H1 (cell line): ENCODE measurements around the gene BMI1. TPM values are rescaled to one million over a fixed set of nuclear protein-coding genes. Genes with fewer than 3 reads are reported as not detected.

ENCODE experiments used
- CTCF ChIA-PET: fragments of 300-600 bp; sonication (Branson Sonifier 250); formaldehyde crosslinking; loops from one replicate; lab custom pipeline; 2021; ENCODE audit not compliant: partially characterized antibody; lab: Charles Lee
- POLR2A ChIA-PET: fragments of 300-600 bp; sonication (Branson Sonifier 250); formaldehyde crosslinking; loops from one replicate; lab custom pipeline; 2021; ENCODE audit warnings: inconsistent platforms; ENCODE audit not compliant: partially characterized antibody; lab: Charles Lee
- DNase-seq, 2 experiments: peaks; one replicate each; pipeline versions ENCODE4 v3.0.0 to v3.0.0-alpha.2; 2010 to 2022; ENCODE audit warnings: low spot score in 2 of 2, low read depth in 1 of 2, mixed read lengths in 1 of 2
- FAIRE-seq: peaks from 2 replicates; lab custom pipeline; 2011; peaks lifted over from hg19 to GRCh38; lab: Jason Lieb, UNC
- H2AFZ ChIP-seq: 2 replicates; pipeline ENCODE4 v1.8.1; 2012; ENCODE audit warnings: low read length, inconsistent platforms
- H2AK5ac ChIP-seq: 2 replicates; pipeline ENCODE4 v1.6.1; 2013; ENCODE audit warnings: low read depth, low read length
- H2BK120ac ChIP-seq: replicated peaks from 2 replicates; pipeline ENCODE3; 2013; ENCODE audit warnings: low read depth, low read length, inconsistent platforms
- H2BK12ac ChIP-seq: 2 replicates; pipeline ENCODE4 v1.6.1; 2013; ENCODE audit warnings: low read depth, low read length
- H2BK15ac ChIP-seq: 2 replicates; pipeline ENCODE4 v1.6.1; 2013; ENCODE audit warnings: low read length
- H2BK20ac ChIP-seq: 2 replicates; pipeline ENCODE4 v1.6.1; 2013; ENCODE audit warnings: low read length
- H2BK5ac ChIP-seq: 2 replicates; pipeline ENCODE4 v1.6.1; 2013; ENCODE audit warnings: low read depth, low read length
- H3K14ac ChIP-seq: 2 replicates; pipeline ENCODE4 v1.6.1; 2013; ENCODE audit warnings: inconsistent platforms; ENCODE audit not compliant: insufficient read length
- H3K18ac ChIP-seq: 2 replicates; pipeline ENCODE4 v1.6.1; 2013; ENCODE audit warnings: low read length; ENCODE audit errors: extremely low read depth
- H3K23ac ChIP-seq: 2 replicates; pipeline ENCODE4 v1.6.1; 2013; ENCODE audit warnings: inconsistent platforms; ENCODE audit not compliant: insufficient read length
- H3K23me2 ChIP-seq: 2 replicates; pipeline ENCODE4 v1.6.1; 2013; ENCODE audit warnings: low read depth, low read length
- H3K27ac ChIP-seq: 2 replicates; pipeline ENCODE4 v1.6.1; 2011; ENCODE audit warnings: low read depth, low read length, inconsistent platforms
- H3K27me3 ChIP-seq, 4 experiments: replicated peaks in 1 of 4; 1 replicate in 1 of 4; 2 replicates in 3 of 4; pipeline versions ENCODE4 v1.6.1 to v1.8.1; 2011 to 2013; ENCODE audit warnings: low read length in 3 of 4, mild to moderate bottlenecking in 3 of 4, inconsistent platforms in 2 of 4, mixed read lengths in 2 of 4, moderate library complexity in 1 of 4; ENCODE audit not compliant: control insufficient read depth in 3 of 4, insufficient read depth in 3 of 4; ENCODE audit errors: extremely low read depth in 1 of 4
- H3K36me3 ChIP-seq, 4 experiments: 2 replicates each; pipeline versions ENCODE4 v1.6.1 to v1.8.1; 2011 to 2013; ENCODE audit warnings: mild to moderate bottlenecking in 4 of 4, low read length in 3 of 4, moderate library complexity in 2 of 4, control low read depth in 1 of 4, inconsistent platforms in 1 of 4; ENCODE audit not compliant: insufficient read depth in 4 of 4, control insufficient read depth in 2 of 4
- H3K4ac ChIP-seq: replicated peaks from 2 replicates; pipeline ENCODE3; 2013; ENCODE audit warnings: low read length, low read depth, mixed read lengths, inconsistent platforms; ENCODE audit not compliant: insufficient read length
- H3K4me1 ChIP-seq, 4 experiments: replicated peaks in 1 of 4; 1 replicate in 1 of 4; 2 replicates in 3 of 4; pipeline versions ENCODE4 v1.6.1 to v1.8.1; 2011 to 2013; ENCODE audit warnings: low read length in 3 of 4, inconsistent platforms in 2 of 4, mixed read lengths in 1 of 4; ENCODE audit not compliant: insufficient read depth in 4 of 4, control insufficient read depth in 3 of 4
- H3K4me2 ChIP-seq, 2 experiments: 2 replicates each; pipeline versions ENCODE4 v1.6.1 to v1.8.1; 2011 to 2013; ENCODE audit warnings: low read depth in 2 of 2, low read length in 2 of 2, control low read depth in 1 of 2, inconsistent platforms in 1 of 2, mild to moderate bottlenecking in 1 of 2; ENCODE audit not compliant: insufficient read depth in 1 of 2
- H3K4me3 ChIP-seq, 4 experiments: fragments of 200-600, 300-600 bp in 1 of 4; sonication (generic), shearing (Covaris generic), sonication (Bioruptor Twin) in 1 of 4; 2 replicates each; pipeline versions ENCODE4 v1.5.1 to v1.8.1; 2011 to 2016; ENCODE audit warnings: low read length in 4 of 4, low read depth in 3 of 4, control low read depth in 2 of 4, inconsistent platforms in 2 of 4, mild to moderate bottlenecking in 2 of 4, mixed read lengths in 1 of 4, moderate library complexity in 1 of 4; ENCODE audit not compliant: insufficient read depth in 2 of 4; ENCODE audit errors: extremely low read depth in 1 of 4
- H3K56ac ChIP-seq: replicated peaks from 2 replicates; pipeline ENCODE3; 2013; ENCODE audit warnings: low read depth, mild to moderate bottlenecking, mixed read lengths, low read length, inconsistent platforms; ENCODE audit not compliant: insufficient read length
- H3K79me1 ChIP-seq: 2 replicates; pipeline ENCODE4 v1.6.1; 2013; ENCODE audit warnings: low read depth, low read length, control low read depth
- H3K79me2 ChIP-seq, 2 experiments: 2 replicates each; pipeline versions ENCODE4 v1.6.1 to v1.8.1; 2012 to 2013; ENCODE audit warnings: low read length in 2 of 2, mild to moderate bottlenecking in 2 of 2, inconsistent platforms in 1 of 2; ENCODE audit not compliant: insufficient read depth in 2 of 2, control insufficient read depth in 1 of 2
- H3K9ac ChIP-seq, 4 experiments: replicated peaks in 1 of 4; 1 replicate in 1 of 4; 2 replicates in 3 of 4; pipeline versions ENCODE4 v1.6.1 to v1.8.1; 2011 to 2013; ENCODE audit warnings: low read depth in 3 of 4, low read length in 3 of 4, control low read depth in 2 of 4, mild to moderate bottlenecking in 2 of 4, moderate library complexity in 2 of 4, inconsistent platforms in 1 of 4; ENCODE audit errors: extremely low read depth in 1 of 4
- H3K9me3 ChIP-seq, 2 experiments: 2 replicates each; pipeline versions ENCODE4 v1.6.1 to v1.8.1; 2012 to 2013; ENCODE audit warnings: mild to moderate bottlenecking in 2 of 2, moderate library complexity in 2 of 2, control low read depth in 1 of 2, inconsistent platforms in 1 of 2, low read depth in 1 of 2, low read length in 1 of 2, mixed read lengths in 1 of 2; ENCODE audit not compliant: insufficient read depth in 2 of 2
- H4K20me1 ChIP-seq, 2 experiments: replicated peaks in 1 of 2; 2 replicates each; pipeline versions ENCODE3 to v1.8.1; 2011 to 2013; ENCODE audit warnings: inconsistent platforms in 2 of 2, low read length in 2 of 2, mild to moderate bottlenecking in 1 of 2; ENCODE audit not compliant: insufficient read depth in 2 of 2, control insufficient read depth in 1 of 2
- H4K5ac ChIP-seq: 2 replicates; pipeline ENCODE4 v1.6.1; 2013; ENCODE audit warnings: low read length, low read depth, mixed read lengths, inconsistent platforms; ENCODE audit not compliant: insufficient read length
- H4K8ac ChIP-seq: 2 replicates; pipeline ENCODE4 v1.8.0; 2013; ENCODE audit warnings: mild to moderate bottlenecking, moderate library complexity, low read length, inconsistent platforms; ENCODE audit not compliant: insufficient read depth; ENCODE audit errors: extremely low read depth
- H4K91ac ChIP-seq: replicated peaks from 2 replicates; pipeline ENCODE3; 2013; ENCODE audit warnings: low read length, mixed read lengths, inconsistent platforms; ENCODE audit not compliant: insufficient read length
- BRCA1 ChIP-seq: IDR thresholded peaks from 2 replicates; pipeline ENCODE4 v1.6.1; 2012; ENCODE audit warnings: low read depth, low read length, improper control_type of control experiment
- GABPA ChIP-seq: IDR thresholded peaks from 2 replicates; pipeline ENCODE4 v1.6.1; 2011; ENCODE audit warnings: mild to moderate bottlenecking, low read length, moderate library complexity, borderline replicate concordance; ENCODE audit not compliant: insufficient read depth
- JUND ChIP-seq: IDR thresholded peaks from 2 replicates; pipeline ENCODE4 v1.6.1; 2011; ENCODE audit warnings: mild to moderate bottlenecking, improper control_type of control experiment, low read length
- KDM4A ChIP-seq: IDR thresholded peaks from one replicate; pipeline ENCODE4 v1.7.1; 2012; ENCODE audit warnings: low read depth, mild to moderate bottlenecking, moderate library complexity, low read length, inconsistent platforms; ENCODE audit not compliant: severe bottlenecking
- KDM5A ChIP-seq: fragments of 200-600 bp; IDR thresholded peaks from 2 replicates; pipeline ENCODE4 v1.7.1; 2012; ENCODE audit warnings: mild to moderate bottlenecking, low read length, inconsistent platforms, mixed read lengths
- MAFK ChIP-seq: IDR thresholded peaks from 2 replicates; pipeline ENCODE4 v1.6.1; 2012; ENCODE audit warnings: low read depth, mild to moderate bottlenecking, improper control_type of control experiment, low read length
- POLR2AphosphoS5 ChIP-seq: IDR thresholded peaks from 2 replicates; pipeline ENCODE4 v1.6.1; 2011; ENCODE audit warnings: low read depth, low read length
- SIX5 ChIP-seq: IDR thresholded peaks from 2 replicates; pipeline ENCODE4 v1.6.1; 2011; ENCODE audit warnings: mild to moderate bottlenecking, low read depth, low read length
- SRF ChIP-seq: IDR thresholded peaks from 2 replicates; pipeline ENCODE4 v1.6.1; 2011; ENCODE audit warnings: mild to moderate bottlenecking, low read depth, low read length, moderate library complexity
- WGBS, 2 experiments: shearing (Covaris generic) in 1 of 2; methylation state at CpG; one replicate each; pipeline versions ENCODE4 v1.1.6 to v1.1.7; 2013 to 2015; ENCODE audit warnings: low lambda C conversion rate in 2 of 2, mixed read lengths in 2 of 2, inconsistent platforms in 1 of 2, low coverage in 1 of 2, missing lambda C conversion rate in 1 of 2; ENCODE audit not compliant: insufficient replicate concordance in 2 of 2, insufficient coverage in 1 of 2, insufficient read length in 1 of 2; ENCODE audit errors: extremely low coverage in 1 of 2, missing lambda C conversion rate in 1 of 2; 5-methylcytosine and 5-hydroxymethylcytosine counted together
- polyA plus RNA-seq, 7 experiments: library from polyadenylated mRNA; depleted of rRNA in 3 of 7; stranded (reverse) in 5 of 7; unstranded in 2 of 7; fragments of >200 nt in 5 of 7; fragments of 200-250 nt in 2 of 7; gene quantifications; 1 replicate in 5 of 7; 2 replicates in 1 of 7; 4 replicates in 1 of 7; pipeline versions ENCODE4 v1.2.1 to v1.2.3, GENCODE V29; 2011 to 2013; ENCODE audit warnings: missing spikeins in 2 of 7, mixed read lengths in 2 of 7
- total RNA-seq: library from RNA; stranded (reverse); fragmentation: NEBNext Ultra II Directional; extraction: Animal tissue kit (Norgen Biotek cat#: 25700); gene quantifications from 2 replicates; pipeline ENCODE4 v1.2.1, GENCODE V29; 2021
- TF ChIP-seq, protein P1 (sequence below): IDR thresholded peaks from 2 replicates; pipeline ENCODE4 v1.6.1; 2011; ENCODE audit warnings: low read length, improper control_type of control experiment

The BMI1 gene
- total and polyA plus RNA-seq, 2 of the 8 experiments (the other 6 are each of a cell fraction or from before 2014, with no cell fraction given), result 2.8 to 10.7 TPM

- peaks cover 2 to 10% (median 6%) of the 10 kb centered on the region in 4 experiments; a peak in 5 of 7 replicates for H3K27me3 ChIP-seq
- H3K23ac ChIP-seq, result no peak overlapping the region
- no peak overlapping the region for H4K5ac ChIP-seq
- H3K18ac ChIP-seq, result no peak overlapping the region
- no peaks in the 10 kb centered on the region for H3K23me2 ChIP-seq
- FAIRE-seq (no peak), DNase-seq (no peak)
- H2BK12ac ChIP-seq, result no peak overlapping the region
- no peak overlapping the region for H2BK120ac ChIP-seq
- H3K4me3 ChIP-seq, result no peak overlapping the region
- no peak for TF ChIP-seq SIX5
- TF ChIP-seq MAFK, result no peak
- TF ChIP-seq JUND, result no peak
- TF ChIP-seq BRCA1, result no peak
- no peak for TF ChIP-seq KDM5A
- TF ChIP-seq, protein P1, sequence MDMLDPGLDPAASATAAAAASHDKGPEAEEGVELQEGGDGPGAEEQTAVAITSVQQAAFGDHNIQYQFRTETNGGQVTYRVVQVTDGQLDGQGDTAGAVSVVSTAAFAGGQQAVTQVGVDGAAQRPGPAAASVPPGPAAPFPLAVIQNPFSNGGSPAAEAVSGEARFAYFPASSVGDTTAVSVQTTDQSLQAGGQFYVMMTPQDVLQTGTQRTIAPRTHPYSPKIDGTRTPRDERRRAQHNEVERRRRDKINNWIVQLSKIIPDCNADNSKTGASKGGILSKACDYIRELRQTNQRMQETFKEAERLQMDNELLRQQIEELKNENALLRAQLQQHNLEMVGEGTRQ, result no peak
- no peak for TF ChIP-seq GABPA
- TF ChIP-seq POLR2AphosphoS5, result no peak
- TF ChIP-seq SRF, result no peak
- TF ChIP-seq KDM4A, result no peak
- H3K4me2 ChIP-seq, result no peak overlapping the region
- no peak overlapping the region for H3K27ac ChIP-seq
- no peaks in the 10 kb centered on the region for H4K20me1 ChIP-seq
- no peak overlapping the region for H3K9ac ChIP-seq
- no peaks in the 10 kb centered on the region for H3K9me3 ChIP-seq
- no peak overlapping the region for H2AK5ac ChIP-seq
- no peak overlapping the region for H2AFZ ChIP-seq
- no peak overlapping the region for H3K14ac ChIP-seq
- no peaks in the 10 kb centered on the region for H3K79me2 ChIP-seq
- CTCF ChIA-PET, result no interaction called here
- WGBS, 2 experiments, result 92% methylated on average over 4 of the region's 4 CpGs; no CpG with 5 or more reads in 1 of the 2 experiments
- no peak overlapping the region for H3K4ac ChIP-seq
- H4K8ac ChIP-seq, result no peak overlapping the region
- no peaks in the 10 kb centered on the region for H3K79me1 ChIP-seq
- H2BK5ac ChIP-seq, result no peak overlapping the region
- no peaks in the 10 kb centered on the region for H3K4me1 ChIP-seq
- H3K56ac ChIP-seq, result no peak overlapping the region
- H2BK15ac ChIP-seq, result no peak overlapping the region
- H3K36me3 ChIP-seq, result no peaks in the 10 kb centered on the region
- H4K91ac ChIP-seq, result no peak overlapping the region
- POLR2A ChIA-PET, result no interaction called here
- no peak overlapping the region for H2BK20ac ChIP-seq
Observed at GRCh38 chr10:22309180-22310000, 11.5 kb upstream of the BMI1 start.
